CD14-positive monocyte (primary cell): ENCODE measurements around the gene ELMO1. TPM values are rescaled to one million over a fixed set of nuclear protein-coding genes. Genes with fewer than 3 reads are reported as not detected.
A peak's percentile ranks its signal among the peaks of the same experiment; 100 is the strongest.

Experiments
- DNase-seq, 3 donors: peaks; one replicate each; pipeline ENCODE4 v3.0.0-alpha.2; 2011 to 2022
- H2AFZ ChIP-seq: 2 replicates; pipeline ENCODE4 v1.6.0; 2012; ENCODE audit warnings: mild to moderate bottlenecking, low read depth, low read length, inconsistent platforms; ENCODE audit not compliant: insufficient read depth, poor library complexity, severe bottlenecking
- H3K27ac ChIP-seq, 2 donors: 1 replicate in 1 of 2; 2 replicates in 1 of 2; pipeline ENCODE4 v1.5.1; 2012 to 2013; ENCODE audit warnings: low read length in 2 of 2, control low read depth in 1 of 2, inconsistent platforms in 1 of 2, low read depth in 1 of 2, mild to moderate bottlenecking in 1 of 2
- H3K27me3 ChIP-seq, 2 donors: one replicate each; pipeline versions ENCODE4 v1.6.0 to v1.6.1; 2011 to 2013; ENCODE audit warnings: low read length in 2 of 2; ENCODE audit not compliant: control insufficient read depth in 2 of 2, insufficient read depth in 2 of 2
- H3K36me3 ChIP-seq, 2 donors: replicated peaks in 1 of 2; 1 replicate in 1 of 2; 2 replicates in 1 of 2; pipeline versions ENCODE4 v1.5.1 to v1.6.1; 2012 to 2013; ENCODE audit warnings: low read length in 2 of 2, control low read depth in 1 of 2, inconsistent platforms in 1 of 2, mild to moderate bottlenecking in 1 of 2; ENCODE audit not compliant: insufficient read depth in 2 of 2, control insufficient read depth in 1 of 2
- H3K4me1 ChIP-seq, 2 donors: 1 replicate in 1 of 2; 2 replicates in 1 of 2; pipeline versions ENCODE4 v1.5.1 to v1.6.1; 2012 to 2013; ENCODE audit warnings: low read length in 2 of 2, control low read depth in 1 of 2, inconsistent platforms in 1 of 2, mild to moderate bottlenecking in 1 of 2, moderate library complexity in 1 of 2; ENCODE audit not compliant: insufficient read depth in 2 of 2, control insufficient read depth in 1 of 2
- H3K4me2 ChIP-seq: replicated peaks from 2 replicates; pipeline ENCODE3; 2012; ENCODE audit warnings: low read length, moderate library complexity, mild to moderate bottlenecking; ENCODE audit not compliant: poor library complexity, severe bottlenecking; ENCODE audit errors: extremely low read depth
- H3K4me3 ChIP-seq, 3 experiments: fragments of 200-600 bp in 1 of 3; sonication (generic) in 1 of 3; replicated peaks in 1 of 3; 1 replicate in 2 of 3; 2 replicates in 1 of 3; pipeline ENCODE4 v1.5.1; 2011 to 2013; ENCODE audit warnings: low read length in 3 of 3, mild to moderate bottlenecking in 3 of 3, control low read depth in 2 of 3, low read depth in 2 of 3, inconsistent platforms in 1 of 3, moderate library complexity in 1 of 3
- H3K79me2 ChIP-seq: 2 replicates; pipeline ENCODE4 v1.6.0; 2012; ENCODE audit warnings: mild to moderate bottlenecking, control low read depth, inconsistent platforms, low read length, moderate library complexity; ENCODE audit not compliant: insufficient read depth
- H3K9ac ChIP-seq: 2 replicates; pipeline ENCODE4 v1.6.0; 2017; ENCODE audit warnings: low read length, mild to moderate bottlenecking; ENCODE audit not compliant: insufficient read depth, poor library complexity, severe bottlenecking
- H3K9me3 ChIP-seq, 2 donors: replicated peaks in 1 of 2; 1 replicate in 1 of 2; 2 replicates in 1 of 2; pipeline versions ENCODE4 v1.5.1 to v1.6.1; 2012 to 2013; ENCODE audit warnings: low read length in 2 of 2, control low read depth in 1 of 2; ENCODE audit not compliant: control insufficient read depth in 1 of 2, insufficient read depth in 1 of 2
- H4K20me1 ChIP-seq: 2 replicates; pipeline ENCODE4 v1.6.0; 2012; ENCODE audit warnings: mild to moderate bottlenecking, low read length, control low read depth, moderate library complexity; ENCODE audit not compliant: insufficient read depth
- H3K27ac Mint-ChIP-seq, 7 donors: one replicate each; pipeline ENCODE4 v1.8.0; 2020; ENCODE audit warnings: mild to moderate bottlenecking in 7 of 7, mixed read lengths in 7 of 7, moderate library complexity in 6 of 7, inconsistent platforms in 2 of 7
- H3K27me3 Mint-ChIP-seq, 3 donors: one replicate each; pipeline ENCODE4 v1.8.0; 2021 to 2022; ENCODE audit warnings: low read depth in 3 of 3, mild to moderate bottlenecking in 3 of 3, mixed read lengths in 3 of 3, moderate library complexity in 3 of 3, inconsistent platforms in 1 of 3
- H3K36me3 Mint-ChIP-seq, 2 donors: one replicate each; pipeline ENCODE4 v1.8.0; 2020; ENCODE audit warnings: mixed read lengths in 2 of 2, inconsistent platforms in 1 of 2, mild to moderate bottlenecking in 1 of 2
- H3K4me1 Mint-ChIP-seq: one replicate; pipeline ENCODE4 v1.8.0; 2020; ENCODE audit warnings: mild to moderate bottlenecking, mixed read lengths
- H3K4me3 Mint-ChIP-seq, 2 donors: one replicate each; pipeline ENCODE4 v1.8.0; 2020; ENCODE audit warnings: mild to moderate bottlenecking in 2 of 2, mixed read lengths in 2 of 2, moderate library complexity in 1 of 2
- H3K9me3 Mint-ChIP-seq, 7 donors: one replicate each; pipeline ENCODE4 v1.8.0; 2020 to 2022; ENCODE audit warnings: mixed read lengths in 7 of 7, mild to moderate bottlenecking in 6 of 7, moderate library complexity in 6 of 7, inconsistent platforms in 2 of 7
- WGBS: methylation state at CpG from one replicate; pipeline ENCODE4 v1.1.5; 2013; ENCODE audit warnings: missing lambda C conversion rate; ENCODE audit not compliant: insufficient coverage; 5-methylcytosine and 5-hydroxymethylcytosine counted together
- intact Hi-C, 2 donors: fragments of 100-400 bp; cut with micrococcal nuclease; formaldehyde crosslinking; loops; one replicate each; pipeline versions ENCODE4 v1.15.0 to v1.15.1; 2023
- polyA plus RNA-seq, 3 donors: library from polyadenylated mRNA; depleted of rRNA in 1 of 3; unstranded in 2 of 3; stranded (reverse) in 1 of 3; fragments of 300-500 nt in 2 of 3; fragments of >200 nt in 1 of 3; fragmentation: Illumina TruSeq in 2 of 3; gene quantifications; 1 replicate in 2 of 3; 2 replicates in 1 of 3; pipeline ENCODE4 v1.2.3, GENCODE V29; 2012 to 2021
- TF ChIP-seq, protein P1 (sequence below): fragments of 200-600 bp; IDR thresholded peaks from one replicate; pipeline ENCODE4 v1.8.0; 2022; ENCODE audit warnings: antibody characterized with exemption, mild to moderate bottlenecking

ELMO1 gene
- polyA plus RNA-seq, 3 donors, result 46.6 to 50.2 (median 46.7) TPM

DNA sequence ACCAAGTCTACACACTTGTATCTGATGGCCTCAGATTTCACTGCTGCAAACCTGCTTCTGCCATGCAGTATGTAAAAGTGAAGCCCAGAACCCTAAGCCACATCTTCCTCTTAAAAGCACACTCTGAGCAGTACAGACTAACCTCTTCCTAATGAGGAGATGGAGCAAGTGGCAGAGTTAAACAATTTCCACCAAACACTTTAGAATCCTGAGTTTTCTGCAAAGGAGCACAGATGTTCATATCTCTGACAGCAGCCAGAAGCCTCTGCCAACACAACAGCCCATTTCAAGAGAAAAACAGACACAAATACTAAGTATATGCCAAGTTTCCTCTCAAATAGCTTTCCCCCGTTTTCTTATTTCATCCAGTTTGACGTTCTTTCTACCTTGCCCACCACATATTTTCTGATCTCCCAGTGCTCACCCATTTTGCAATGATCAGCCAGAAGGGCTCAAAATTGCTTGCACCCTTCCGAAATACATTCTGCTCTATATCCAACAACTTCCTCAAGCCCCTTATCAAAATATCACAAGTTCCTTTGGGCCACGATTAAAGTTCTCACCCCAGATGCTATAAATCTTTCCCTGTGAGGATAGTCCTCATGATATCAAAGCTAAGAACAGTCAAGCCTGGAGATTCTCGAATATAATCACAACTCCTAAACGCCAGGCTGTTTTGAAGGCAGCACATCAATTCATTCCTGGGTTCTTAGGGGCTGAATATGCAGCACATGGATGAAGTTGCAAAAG lies 27.5 kb downstream of the ELMO1 start:
- Histone ChIP-seq H3K9ac (no peak overlapping the region), H3K4me3 (no peak overlapping the region), H2AFZ (no peak overlapping the region), H3K4me2 (no peak overlapping the region), H3K9me3 (no peaks in the 10 kb centered on the region), H3K36me3 (peaks cover 2 to 6% of the 10 kb centered on the region in 2 donors), H3K79me2 (peaks cover 80% of the 10 kb centered on the region), H4K20me1 (peaks cover 61% of the 10 kb centered on the region), H3K27me3 (no peaks in the 10 kb centered on the region), H3K4me1 (peaks cover 45 to 82% of the 10 kb centered on the region in 2 donors), H3K27ac (no peak overlapping the region)
- Mint-ChIP-seq H3K4me3 (no peak overlapping the region), H3K27ac (no peak overlapping the region), H3K27me3 (peaks cover 0 to 5% (median 2%) of the 10 kb centered on the region in 3 donors), H3K36me3 (peaks cover 10 to 28% of the 10 kb centered on the region in 2 donors), H3K9me3 (no peaks in the 10 kb centered on the region), H3K4me1 (peaks cover 46% of the 10 kb centered on the region)
- 5% methylated on average over 4 of the region's 6 CpGs for WGBS
- TF ChIP-seq, protein P1, sequence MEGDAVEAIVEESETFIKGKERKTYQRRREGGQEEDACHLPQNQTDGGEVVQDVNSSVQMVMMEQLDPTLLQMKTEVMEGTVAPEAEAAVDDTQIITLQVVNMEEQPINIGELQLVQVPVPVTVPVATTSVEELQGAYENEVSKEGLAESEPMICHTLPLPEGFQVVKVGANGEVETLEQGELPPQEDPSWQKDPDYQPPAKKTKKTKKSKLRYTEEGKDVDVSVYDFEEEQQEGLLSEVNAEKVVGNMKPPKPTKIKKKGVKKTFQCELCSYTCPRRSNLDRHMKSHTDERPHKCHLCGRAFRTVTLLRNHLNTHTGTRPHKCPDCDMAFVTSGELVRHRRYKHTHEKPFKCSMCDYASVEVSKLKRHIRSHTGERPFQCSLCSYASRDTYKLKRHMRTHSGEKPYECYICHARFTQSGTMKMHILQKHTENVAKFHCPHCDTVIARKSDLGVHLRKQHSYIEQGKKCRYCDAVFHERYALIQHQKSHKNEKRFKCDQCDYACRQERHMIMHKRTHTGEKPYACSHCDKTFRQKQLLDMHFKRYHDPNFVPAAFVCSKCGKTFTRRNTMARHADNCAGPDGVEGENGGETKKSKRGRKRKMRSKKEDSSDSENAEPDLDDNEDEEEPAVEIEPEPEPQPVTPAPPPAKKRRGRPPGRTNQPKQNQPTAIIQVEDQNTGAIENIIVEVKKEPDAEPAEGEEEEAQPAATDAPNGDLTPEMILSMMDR, result no peak
- no peak for DNase-seq
- intact Hi-C loops, result no loop called here

DNA sequence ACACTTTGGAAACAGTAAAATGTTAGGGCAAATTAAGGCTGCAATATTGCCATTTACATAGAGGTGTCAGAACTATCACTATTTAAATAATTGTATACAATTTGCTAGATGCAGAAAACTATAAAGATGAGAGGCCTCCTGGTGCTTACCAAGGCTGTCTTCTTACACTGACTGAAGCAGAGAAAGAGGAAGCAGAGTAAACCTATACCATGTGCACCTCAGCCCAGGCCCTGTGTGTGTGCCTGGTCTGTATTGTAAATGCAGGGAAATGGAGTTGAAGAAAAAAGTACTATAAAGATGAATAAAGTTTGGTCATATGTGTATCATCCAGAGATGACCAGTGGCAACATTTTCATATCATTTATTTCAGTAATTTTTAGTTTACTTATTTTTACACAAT lies 29.2 kb downstream of the ELMO1 start:
- Histone ChIP-seq H3K4me2 (no peak overlapping the region), H3K9me3 (no peaks in the 10 kb centered on the region), H3K36me3 (peaks cover 2 to 14% of the 10 kb centered on the region in 2 donors), H3K4me3 (no peak overlapping the region), H3K9ac (no peak overlapping the region), H3K79me2 (peaks cover 96% of the 10 kb centered on the region), H3K27ac (no peak overlapping the region), H3K4me1 (peaks cover 29 to 69% of the 10 kb centered on the region in 2 donors), H3K27me3 (no peaks in the 10 kb centered on the region), H4K20me1 (peaks cover 73% of the 10 kb centered on the region), H2AFZ (no peak overlapping the region)
- H3K4me1 Mint-ChIP-seq, result peaks cover 34% of the 10 kb centered on the region
- peak overlapping the region in 1 of 7 donors; percentile 80 for H3K27ac Mint-ChIP-seq
- TF ChIP-seq, protein P1, result no peak
- intact Hi-C loops, result no loop called here
- no peak overlapping the region for H3K4me3 Mint-ChIP-seq
- H3K9me3 Mint-ChIP-seq, result no peaks in the 10 kb centered on the region
- peaks cover 0 to 5% (median 2%) of the 10 kb centered on the region in 3 donors for H3K27me3 Mint-ChIP-seq
- H3K36me3 Mint-ChIP-seq, result peaks cover 16 to 31% of the 10 kb centered on the region in 2 donors
- no peak for DNase-seq
